ENCODE data around the gene ATP10D.

GRCh38 chr4:47550899-47551548 lies 65.9 kb downstream of the ATP10D start:
- TF ChIP-seq ELK1 (CRISPR knock-in tag; IDR thresholded peaks at IDR 0.05) (no peak), ZNF12 (CRISPR knock-in tag; IDR thresholded peaks at IDR 0.05) (no peak), JUNB (CRISPR knock-in tag; conservative IDR thresholded peaks at IDR 0.05) (no peak), ZNF384 (IDR thresholded peaks at IDR 0.05; ENCODE audit: low read depth, low read length) (no peak), CREM (IDR thresholded peaks at IDR 0.05; ENCODE audit: low read depth) (no peak)
